ENCODE measurements around the gene SAMHD1.
A peak's percentile ranks its signal among the peaks of the same experiment; 100 is the strongest.

DNA sequence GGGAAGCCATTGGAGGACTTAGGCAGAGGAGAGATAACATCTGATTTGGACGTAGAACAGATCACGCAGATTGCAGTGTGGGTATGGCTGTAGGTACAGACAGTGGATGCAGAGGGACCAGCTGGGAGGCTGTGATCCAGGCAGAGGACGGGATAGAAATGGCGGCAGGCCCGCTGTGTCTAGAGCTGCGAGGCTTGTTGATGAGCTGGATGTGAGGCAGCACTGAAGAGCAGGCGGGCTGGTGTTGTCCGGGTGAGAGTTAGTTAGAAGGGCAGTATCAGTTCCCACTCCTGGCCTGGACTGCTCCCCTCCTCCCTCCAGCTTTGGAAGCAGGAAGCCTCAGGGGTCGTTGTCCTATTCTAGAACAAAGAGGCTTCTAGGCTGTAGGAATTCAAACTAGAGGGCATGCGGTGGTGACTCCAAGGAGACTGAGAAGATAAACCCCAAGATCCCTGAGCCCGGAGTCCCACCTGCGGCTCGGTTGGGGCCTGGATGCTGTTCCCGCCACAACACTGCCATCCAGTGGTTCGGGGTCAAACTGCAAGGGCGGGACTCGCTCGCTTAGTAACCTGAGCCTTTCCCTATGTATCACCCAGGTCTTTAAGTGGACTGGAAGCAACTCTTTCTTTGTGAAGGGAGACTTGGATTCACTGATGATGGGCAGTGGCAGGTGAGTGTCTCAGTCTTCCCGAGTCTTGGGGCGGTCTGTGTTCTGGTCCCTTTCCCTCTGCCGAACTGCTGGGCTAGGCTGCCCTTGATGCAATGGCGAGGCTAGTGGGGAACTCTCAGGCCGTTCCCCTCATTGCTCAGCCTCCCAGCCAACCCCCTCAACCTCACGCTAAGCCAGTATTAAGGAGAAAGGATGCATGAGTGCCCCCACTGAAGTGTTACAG lies 64.4 kb downstream of the SAMHD1 start:
- TF ChIP-seq, protein P1, sequence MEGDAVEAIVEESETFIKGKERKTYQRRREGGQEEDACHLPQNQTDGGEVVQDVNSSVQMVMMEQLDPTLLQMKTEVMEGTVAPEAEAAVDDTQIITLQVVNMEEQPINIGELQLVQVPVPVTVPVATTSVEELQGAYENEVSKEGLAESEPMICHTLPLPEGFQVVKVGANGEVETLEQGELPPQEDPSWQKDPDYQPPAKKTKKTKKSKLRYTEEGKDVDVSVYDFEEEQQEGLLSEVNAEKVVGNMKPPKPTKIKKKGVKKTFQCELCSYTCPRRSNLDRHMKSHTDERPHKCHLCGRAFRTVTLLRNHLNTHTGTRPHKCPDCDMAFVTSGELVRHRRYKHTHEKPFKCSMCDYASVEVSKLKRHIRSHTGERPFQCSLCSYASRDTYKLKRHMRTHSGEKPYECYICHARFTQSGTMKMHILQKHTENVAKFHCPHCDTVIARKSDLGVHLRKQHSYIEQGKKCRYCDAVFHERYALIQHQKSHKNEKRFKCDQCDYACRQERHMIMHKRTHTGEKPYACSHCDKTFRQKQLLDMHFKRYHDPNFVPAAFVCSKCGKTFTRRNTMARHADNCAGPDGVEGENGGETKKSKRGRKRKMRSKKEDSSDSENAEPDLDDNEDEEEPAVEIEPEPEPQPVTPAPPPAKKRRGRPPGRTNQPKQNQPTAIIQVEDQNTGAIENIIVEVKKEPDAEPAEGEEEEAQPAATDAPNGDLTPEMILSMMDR (IDR thresholded peaks at IDR 0.05 in 8 of 11, conservative IDR thresholded peaks at IDR 0.05 in 3 of 11) = peak; percentile 83 to 95 (median 93)
- no peak for TF ChIP-seq POLR2A (IDR thresholded peaks at IDR 0.05)

Data from spleen (tissue), 7 donors.